Measurements from ENCODE around the gene MYCN.

Gene MYCN

DNA sequence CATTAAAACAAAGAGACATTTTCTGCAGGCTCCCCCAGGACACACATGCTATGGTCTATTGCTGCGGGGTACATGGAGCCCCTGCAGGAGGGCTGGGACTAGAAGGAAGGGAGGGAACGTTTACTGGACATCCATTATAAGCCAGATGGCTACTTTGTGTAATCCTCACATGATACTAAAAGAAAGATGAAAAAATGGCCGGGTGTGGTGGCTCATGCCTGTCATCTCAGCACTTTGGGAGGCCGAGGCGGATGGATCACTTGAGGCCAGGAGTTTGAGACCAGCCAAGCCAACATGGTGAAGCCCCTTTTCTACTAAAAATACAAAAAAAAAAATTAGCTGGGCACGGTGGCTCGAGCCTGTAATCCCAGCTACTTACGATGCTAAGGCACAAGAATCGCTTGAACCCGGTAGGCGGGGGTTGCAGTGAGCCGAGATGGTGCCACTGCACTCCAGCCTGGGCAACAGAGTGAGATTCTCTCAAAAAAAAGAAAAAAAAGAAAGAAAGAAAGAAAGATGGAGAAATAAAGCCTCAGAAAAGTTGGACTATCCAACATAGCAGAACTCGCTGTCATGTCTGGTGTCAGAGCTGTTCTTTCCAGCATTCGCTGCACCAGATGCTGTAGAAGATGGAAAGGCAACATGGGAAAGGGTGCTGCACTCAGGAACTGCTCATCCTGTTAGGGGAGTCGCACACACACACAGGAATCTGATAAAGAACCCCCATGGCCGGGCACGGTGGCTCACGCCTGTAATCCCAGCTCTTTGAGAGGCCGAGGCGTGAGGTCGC, 7.8 kb upstream of the MYCN start:
- no peak for DNase-seq

DNA sequence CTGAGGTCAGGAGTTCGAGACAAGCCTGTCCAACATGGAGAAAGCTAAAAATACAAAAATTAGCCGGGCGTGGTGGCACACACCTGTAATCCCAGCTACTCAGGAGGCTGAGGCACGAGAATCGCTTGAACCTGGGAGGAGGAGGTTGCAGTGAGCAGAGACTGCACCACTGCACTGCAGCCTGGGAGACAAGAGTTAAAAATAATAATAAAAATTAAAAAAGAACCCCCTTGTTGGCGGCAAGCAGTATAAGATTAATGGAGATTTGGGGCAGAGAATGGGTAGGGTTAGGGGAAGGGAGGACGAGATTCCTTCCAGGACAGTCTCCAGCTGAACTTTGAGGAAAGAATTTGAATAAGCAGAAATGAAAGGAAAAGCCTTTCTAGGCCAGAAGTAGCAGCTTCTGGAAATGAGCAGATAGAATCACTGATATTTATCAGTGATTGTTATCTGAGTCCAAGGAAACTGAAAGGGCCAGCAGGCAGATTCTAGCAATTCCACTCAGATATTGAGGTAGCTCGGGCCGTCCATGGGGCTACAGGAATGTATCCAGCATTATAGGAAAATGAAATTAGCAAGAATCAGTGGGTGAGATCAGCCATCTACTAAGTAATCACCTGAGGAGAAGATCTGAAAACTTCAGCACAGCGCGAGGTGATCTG, 7.0 kb upstream of the MYCN start:
- DNase-seq: no peak

DNA sequence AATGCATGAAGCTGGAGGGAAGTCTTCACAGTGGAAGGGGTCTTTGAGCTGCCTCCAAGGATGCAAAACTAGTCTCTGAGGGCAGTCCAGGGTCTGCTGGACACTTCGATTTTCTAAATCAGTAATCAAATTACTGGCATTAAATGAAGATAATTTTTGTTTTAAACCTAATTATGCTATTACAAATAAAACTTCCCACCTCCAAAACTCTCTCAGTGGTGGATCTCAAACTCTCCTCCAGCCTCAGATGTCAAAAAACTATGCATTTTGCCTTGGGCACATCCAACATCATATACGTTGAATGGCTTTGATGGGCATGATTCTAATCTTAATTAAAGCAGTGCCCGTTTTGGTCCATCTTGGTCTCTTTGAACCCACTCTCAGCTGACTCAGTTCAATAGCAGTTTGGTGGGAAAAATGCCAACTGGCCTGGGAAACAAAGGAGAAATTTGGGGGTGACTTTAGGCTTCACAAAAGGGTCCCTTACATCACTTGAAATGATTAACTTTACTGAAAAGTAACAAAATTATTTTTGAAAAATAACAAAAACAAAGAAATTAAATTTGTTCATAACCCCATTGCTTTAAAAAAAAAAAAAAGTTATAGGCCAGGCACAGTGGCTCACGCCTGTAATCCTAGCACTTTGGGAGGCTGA, 5.9 kb upstream of the MYCN start:
- DNase-seq: no peak

DNA sequence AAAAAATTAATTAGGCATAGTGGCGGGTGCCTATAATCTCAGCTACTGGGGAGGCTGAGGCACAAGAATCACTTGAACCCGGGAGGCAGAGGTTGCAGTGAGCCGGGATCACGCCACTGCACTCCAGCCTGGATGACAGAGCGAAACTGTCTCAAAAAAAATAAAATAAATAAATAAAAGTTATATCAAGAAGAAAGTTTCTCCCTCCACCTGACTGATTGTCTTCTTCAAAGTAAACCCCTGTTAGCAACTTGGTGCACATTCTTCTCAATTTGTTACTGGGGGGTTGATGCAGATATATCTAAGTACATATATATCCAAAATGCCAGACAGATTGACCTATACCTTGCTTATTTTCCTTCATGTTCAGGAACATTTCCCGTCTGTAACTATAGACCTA, 5.2 kb upstream of the MYCN start:
- no peak for DNase-seq

DNA sequence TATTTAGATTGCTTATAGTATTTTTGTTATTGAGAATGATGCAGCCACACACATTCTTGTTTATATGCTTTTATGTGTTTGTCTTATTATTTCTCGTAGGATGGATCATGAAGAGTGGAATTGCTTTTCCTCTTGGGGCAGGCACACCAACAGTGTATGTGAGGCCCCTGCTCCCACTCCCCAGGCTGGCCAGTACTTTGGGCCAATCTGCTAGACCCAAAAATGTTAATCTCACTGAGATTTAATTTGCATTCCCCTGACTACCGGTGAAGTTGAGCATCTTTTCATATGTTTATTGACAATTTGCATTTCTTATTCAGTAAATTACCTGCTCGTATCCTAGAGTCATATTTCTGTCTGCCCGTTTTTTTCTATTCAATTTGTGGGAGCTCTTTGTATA, 4.7 kb upstream of the MYCN start:
- no peak for DNase-seq

DNA sequence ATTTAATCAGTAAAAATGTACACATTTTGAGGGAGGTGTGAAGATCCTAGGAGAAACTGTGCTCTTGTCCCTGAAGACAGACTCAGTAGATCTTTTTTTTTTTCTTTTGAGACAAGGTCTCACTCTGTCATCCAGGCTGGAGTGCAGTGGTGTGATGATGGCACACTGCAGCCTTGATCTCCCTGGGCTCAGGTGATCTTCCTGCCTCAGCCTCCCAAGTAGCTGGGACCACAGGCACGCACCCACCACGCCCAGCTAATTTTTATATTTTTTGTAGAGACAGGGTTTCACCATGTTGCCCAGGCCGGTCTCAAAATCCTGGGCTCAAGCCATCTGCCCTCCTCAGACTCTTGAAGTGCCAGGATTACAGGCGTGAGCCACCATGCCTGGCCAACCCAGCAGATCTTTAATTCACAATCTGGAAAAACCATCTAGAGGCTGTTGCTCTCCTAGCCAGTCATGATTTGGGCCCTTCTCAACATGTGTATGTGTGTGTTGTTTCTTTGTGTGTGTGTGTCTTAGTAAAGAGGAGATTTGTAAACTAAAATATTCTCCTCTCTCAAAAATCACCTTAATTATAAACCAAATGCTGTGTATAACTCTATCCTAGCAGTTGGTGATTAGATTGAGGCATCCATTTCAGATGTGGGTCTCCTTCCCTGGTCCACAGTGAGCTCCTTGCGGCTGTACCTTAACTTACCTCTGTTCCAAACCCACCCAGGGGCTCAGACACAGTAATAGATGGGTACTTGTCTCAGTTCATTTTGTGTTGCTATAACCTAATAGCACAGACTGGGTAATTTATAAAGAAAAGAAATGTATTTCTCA, 3.9 kb upstream of the MYCN start:
- DNase-seq: no peak

DNA sequence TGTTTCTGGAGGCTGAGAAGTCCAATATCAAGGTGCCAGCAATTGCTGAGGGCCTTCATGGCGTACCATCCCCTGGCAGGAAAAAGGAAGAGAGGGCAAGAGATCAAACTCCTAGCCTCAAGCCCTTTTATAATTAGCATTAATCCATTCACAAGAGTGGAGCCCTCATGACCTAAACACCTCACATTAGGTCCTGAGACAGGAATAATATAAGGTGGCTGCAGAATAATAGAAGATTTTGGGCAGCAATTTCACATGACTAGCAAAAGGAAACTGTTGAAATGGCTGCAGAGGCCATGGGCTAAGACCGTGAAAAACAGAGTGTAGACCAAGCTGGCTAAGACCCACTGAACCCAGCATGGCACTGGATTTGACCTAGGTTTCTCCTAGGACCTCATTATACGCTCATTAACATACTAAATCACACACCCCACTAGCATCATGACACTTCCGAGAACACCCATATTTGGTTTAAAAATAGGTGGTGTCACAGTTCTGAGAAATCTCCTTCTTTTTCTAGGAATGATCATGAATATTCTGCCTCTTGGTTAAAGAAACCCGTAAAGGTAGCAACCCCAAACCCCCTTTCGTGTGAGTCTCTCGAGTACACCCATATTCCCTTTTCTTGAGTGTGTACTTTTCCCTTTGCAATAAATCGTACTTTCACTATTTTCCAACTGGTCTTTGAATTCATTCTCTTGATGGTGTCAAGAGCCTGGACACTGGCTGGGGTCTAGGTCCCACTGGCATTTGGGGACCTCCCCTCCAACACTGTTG, 3.1 kb upstream of the MYCN start:
- DNase-seq: no peak

DNA sequence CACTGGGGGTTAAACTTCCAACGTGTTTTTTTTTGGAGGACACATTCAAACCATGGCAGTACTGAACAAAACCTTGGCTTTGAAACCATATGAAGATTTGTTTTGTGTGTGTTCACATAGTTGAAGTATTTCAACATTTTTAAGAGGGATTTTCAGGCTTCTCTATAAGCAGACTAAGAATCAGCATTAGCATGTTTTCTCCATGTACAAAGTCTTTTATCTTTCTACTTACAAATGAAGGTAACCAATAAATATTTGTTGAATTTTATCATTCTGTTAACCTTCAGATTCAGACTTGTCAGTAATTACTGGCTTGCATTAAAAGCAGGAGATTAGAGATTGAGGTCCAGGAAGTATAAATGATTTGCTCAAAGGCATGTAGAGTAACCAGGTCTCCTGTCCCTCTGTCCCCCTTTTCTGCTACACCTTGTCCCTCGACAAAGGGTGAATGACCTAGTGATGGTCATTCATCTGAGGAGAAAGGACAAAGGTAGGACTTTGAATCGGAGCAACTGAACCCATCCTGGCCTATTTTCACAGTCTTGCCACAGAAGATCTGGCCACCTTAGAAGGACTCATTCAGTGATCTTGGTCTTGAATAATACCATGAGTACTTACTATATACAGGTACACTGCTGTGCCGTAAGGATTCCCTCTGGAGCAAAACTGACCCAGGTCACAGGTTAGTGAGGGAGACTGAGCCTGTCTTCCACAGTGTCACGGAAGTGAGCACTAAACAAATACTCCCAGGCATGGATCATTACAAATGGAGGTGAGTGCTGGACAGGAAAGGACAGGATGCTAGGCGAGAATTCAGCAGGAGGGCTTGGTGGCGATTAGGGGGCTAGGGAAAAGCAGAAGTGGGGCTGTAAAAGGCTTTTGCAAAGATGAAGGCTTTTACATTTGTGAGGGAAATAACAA, 2.2 kb upstream of the MYCN start:
- no peak for DNase-seq

DNA sequence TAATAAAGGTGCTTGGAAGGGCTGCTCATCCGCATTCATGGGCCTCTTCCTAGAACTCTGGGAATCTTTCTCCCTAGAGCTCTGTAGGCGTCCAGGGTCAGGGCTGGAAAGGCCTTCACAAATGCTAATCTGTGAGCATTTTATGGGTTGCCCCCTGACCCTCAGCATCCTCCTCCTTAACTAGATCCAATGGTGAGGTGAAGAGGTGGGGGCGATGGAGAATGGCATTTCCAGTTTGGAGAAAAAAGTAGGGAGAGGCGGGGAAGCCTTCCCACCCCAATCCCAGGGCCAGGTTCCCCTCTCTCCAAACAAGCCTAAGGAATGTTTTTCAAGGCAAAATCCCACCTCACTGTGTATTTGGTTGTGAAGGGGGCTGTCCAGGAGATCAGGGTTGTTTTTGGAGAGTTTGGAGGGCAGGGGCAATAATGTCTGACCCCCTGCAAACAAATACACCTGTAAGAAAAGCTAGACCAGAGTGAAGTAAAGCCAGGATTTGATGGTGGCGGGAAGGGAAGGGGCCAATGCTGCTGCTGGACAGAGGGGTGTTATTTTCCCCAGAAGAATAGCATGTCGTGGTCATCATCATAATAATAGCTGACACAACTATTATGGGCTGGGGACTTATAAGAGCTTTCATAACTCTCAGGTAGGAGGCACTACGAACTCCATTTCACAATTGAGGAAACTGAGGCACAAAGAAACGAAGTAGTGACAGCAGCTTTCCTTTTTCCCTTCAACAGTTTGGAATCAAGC, 1.4 kb upstream of the MYCN start:
- DNase-seq: no peak

DNA sequence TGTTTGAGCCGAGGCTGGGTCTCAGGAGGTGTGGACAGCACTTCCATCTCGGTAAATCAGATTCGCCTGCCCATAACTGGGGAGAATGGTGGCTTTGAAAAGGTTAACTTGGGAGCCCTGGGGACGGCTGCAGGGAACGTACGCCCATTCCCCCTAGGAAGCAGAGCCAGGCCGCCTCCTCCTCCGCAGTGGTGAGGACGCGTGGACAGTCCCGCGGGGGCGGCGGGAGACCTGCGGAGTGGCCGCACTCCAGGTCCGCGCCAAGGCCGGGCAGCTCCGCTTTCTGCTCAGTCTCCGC, 845 bp upstream of the MYCN start:
- DNase-seq: no peak

DNA sequence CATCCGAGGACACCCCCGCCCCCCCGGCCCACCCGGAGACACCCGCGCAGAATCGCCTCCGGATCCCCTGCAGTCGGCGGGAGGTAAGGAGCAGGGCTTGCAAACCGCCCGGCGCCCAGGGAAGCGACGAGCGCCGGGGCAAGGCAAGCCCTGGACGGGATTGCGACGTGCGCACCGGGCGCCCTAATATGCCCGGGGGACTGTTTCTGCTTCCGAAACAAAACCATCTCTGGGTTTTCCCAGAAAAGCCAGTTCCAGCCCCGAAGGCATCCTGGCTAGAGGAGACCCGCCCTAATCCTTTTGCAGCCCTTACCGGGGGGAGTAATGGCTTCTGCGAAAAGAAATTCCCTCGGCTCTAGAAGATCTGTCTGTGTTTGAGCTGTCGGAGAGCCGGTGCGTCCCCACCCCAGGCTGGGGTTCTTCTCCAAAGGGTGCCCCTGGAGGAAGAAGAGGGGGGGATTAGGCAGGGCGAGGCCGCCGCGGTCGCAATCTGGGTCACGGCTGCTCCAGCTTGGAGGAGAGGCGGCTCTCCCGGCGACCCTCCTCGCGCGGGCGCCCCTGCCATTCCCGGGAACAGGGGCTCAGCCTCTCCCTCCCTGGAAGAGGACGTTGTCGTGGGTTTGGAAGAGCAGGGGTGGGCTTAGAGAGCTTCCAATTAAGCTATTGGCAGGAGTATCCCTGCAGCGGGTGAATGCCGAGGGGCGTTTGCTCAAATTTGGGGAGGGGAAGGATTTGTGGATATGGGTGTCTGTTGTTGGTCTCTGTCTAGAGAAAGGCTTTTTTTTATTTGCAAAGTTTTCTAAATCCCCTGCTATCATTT, 521 bp downstream of the MYCN start:
- DNase-seq: peak; percentile 56

DNA sequence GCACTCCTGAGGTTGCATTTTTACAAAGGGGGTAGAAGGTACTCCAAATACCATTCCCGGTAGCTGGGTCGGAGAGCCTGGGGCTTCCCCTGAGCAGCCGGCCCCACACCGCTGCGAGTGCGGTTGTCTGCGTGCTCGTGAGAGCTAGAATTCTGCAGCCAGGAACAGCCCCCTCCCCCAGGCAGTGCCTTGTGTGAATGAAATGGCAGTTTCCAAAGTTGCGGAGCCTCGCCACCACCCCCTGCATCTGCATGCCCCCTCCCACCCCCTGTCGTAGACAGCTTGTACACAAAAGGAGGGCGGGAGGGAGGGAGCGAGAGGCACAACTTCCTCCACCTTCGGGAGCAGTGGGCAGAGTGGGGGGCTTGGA, 1.1 kb downstream of the MYCN start:
- DNase-seq: peak; percentile 11

DNA sequence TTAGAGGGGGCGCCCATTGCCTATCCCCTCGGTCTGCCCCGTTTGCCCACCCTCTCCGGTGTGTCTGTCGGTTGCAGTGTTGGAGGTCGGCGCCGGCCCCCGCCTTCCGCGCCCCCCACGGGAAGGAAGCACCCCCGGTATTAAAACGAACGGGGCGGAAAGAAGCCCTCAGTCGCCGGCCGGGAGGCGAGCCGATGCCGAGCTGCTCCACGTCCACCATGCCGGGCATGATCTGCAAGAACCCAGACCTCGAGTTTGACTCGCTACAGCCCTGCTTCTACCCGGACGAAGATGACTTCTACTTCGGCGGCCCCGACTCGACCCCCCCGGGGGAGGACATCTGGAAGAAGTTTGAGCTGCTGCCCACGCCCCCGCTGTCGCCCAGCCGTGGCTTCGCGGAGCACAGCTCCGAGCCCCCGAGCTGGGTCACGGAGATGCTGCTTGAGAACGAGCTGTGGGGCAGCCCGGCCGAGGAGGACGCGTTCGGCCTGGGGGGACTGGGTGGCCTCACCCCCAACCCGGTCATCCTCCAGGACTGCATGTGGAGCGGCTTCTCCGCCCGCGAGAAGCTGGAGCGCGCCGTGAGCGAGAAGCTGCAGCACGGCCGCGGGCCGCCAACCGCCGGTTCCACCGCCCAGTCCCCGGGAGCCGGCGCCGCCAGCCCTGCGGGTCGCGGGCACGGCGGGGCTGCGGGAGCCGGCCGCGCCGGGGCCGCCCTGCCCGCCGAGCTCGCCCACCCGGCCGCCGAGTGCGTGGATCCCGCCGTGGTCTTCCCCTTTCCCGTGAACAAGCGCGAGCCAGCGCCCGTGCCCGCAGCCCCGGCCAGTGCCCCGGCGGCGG, 1.7 kb downstream of the MYCN start:
- DNase-seq: no peak

DNA sequence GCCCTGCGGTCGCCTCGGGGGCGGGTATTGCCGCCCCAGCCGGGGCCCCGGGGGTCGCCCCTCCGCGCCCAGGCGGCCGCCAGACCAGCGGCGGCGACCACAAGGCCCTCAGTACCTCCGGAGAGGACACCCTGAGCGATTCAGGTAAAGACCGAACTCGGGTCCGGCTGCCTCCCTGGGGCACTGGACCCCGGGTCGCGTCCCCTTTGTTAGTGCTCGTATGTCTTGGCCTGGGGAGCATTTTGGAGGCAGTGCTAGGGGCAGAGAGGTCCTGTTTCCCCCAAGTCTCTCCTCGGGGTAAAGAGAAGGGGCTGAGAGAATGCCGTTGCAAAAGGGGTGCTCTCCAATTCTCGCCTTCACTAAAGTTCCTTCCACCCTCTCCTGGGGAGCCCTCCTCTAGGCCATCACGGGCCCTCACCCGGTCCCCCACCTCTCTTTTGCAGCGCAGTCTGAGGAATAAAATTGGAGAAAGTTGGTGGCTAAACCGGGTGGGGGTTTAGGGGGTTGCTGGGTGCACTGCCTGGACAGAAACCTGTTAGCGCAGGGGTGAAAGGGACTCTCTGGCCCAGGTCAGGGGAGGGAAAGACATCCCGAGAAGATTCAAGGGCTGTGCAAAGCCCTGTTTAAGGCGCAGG, 2.5 kb downstream of the MYCN start:
- DNase-seq: no peak

DNA sequence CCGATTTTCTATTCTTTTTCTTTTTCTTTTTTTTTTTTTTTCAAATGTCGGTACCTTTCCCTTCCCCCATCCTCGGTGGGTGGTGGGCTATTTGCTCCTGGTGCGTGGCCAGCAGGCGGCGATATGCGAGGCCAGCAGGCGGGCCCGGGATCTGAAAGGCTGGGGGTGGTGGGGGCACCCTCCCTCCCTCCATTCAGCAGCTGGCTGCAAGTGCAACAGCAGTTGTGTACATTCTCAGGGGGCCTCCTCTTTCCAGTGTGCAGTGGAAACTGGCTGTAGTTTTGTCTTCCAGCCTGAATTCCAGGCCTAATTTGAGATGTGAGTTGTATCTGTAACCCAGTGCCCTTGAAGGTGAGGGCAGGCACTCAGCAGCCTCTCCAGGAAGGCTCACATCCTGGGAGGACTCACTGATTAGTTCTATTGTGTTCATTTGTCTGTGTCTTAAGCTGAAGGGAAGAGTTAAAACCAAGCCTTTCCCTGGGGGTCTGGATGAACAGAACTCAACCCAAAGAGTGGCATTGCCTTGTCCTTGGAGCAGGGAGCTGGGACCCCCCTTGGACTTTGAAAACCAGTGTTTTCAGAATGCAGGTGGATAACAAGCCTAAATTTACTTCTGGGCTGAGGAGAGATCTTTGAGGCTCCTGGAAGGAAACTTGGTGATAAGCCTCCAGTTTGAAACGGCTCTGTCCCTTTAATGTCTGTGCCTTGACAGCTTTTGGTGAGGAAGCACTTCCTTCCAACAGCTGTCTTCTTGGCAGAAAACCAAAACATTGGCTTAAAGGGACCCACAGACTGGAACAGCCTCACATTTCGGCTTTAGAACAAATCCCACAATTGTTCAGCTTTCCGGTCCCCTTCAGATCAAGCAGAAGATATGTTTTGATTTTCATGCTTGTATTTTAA, 3.3 kb downstream of the MYCN start:
- DNase-seq: peak; percentile 61

DNA sequence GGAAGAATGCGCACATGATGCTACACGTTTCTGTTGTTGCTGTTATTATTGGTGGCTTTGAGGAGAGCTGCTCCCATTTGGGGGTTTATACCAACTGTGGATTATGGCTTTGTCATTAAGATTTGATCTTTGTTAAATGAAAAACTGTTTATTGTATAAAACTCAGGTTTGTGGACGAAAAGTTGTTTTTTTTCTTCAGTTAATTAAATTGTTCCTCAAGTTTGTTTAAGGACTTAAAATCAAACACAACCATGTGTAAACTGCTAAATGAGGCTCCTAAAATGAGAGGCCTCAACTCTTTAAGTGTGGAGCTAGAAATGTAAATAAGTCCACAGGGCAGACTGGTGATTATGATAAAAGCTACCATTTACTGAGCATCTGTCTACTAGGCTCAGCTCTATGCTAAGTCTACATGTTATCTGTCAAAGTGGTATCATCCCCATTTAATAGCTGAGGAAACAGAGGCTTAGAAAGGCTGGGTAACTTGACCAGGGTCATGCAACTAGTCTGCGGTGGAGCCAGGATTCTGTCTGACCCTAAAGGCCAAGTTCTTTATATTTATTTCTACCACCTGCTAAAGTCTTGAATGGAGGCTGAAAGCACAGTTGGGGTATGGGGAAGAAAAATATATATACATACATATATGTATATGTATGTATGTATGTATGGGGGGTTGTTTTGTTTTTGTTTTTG, 4.1 kb downstream of the MYCN start:
- DNase-seq: no peak
